Upper lobe of right lung (tissue), 1 donor: ENCODE data around the gene MUSTN1. TPM values are rescaled to one million over a fixed set of nuclear protein-coding genes. Genes with fewer than 3 reads are reported as not detected.

Experiments
- ATAC-seq: fragments of 200-7000 bp; cut with Tn5 transposase; one replicate; pipeline ENCODE4 v1.9.1; 2020; ENCODE audit warnings: mild to moderate bottlenecking, moderate library complexity
- DNase-seq: peaks from one replicate; pipeline ENCODE4 v3.0.0-alpha.2; 2020
- H3K27ac ChIP-seq: fragments of 200-600 bp; one replicate; pipeline ENCODE4 v1.8.0; 2022
- H3K27me3 ChIP-seq: fragments of 200-600 bp; one replicate; pipeline ENCODE4 v1.8.0; 2022; ENCODE audit warnings: mild to moderate bottlenecking
- H3K36me3 ChIP-seq: fragments of 200-600 bp; one replicate; pipeline ENCODE4 v1.8.0; 2022
- H3K4me1 ChIP-seq: fragments of 200-600 bp; one replicate; pipeline ENCODE4 v1.8.0; 2022
- H3K4me3 ChIP-seq: fragments of 200-600 bp; one replicate; pipeline ENCODE4 v1.8.0; 2022; ENCODE audit warnings: mild to moderate bottlenecking
- H3K9me3 ChIP-seq: fragments of 200-600 bp; one replicate; pipeline ENCODE4 v1.8.0; 2022
- CTCF ChIP-seq: fragments of 200-600 bp; IDR thresholded peaks from one replicate; pipeline ENCODE4 v1.8.0; 2022; ENCODE audit warnings: antibody characterized with exemption
- intact Hi-C: fragments of 100-400 bp; cut with DNase I; formaldehyde crosslinking; loops from one replicate; pipeline ENCODE4 v1.11.0; 2022
- total RNA-seq: library from RNA; stranded (reverse); fragmentation: NEBNext Ultra II Directional; extraction: Animal tissue kit (Norgen Biotek cat#: 25700); gene quantifications from one replicate; pipeline ENCODE4 v1.2.1, GENCODE V29; 2021
- donor health status: DM: no; HTN: yes; CAD: no; lungs with severe emphysema.

MUSTN1 gene
- total RNA-seq, 1 donor from 2014 or later, result 5.4 TPM

- no peaks in the 10 kb centered on the region for H3K36me3 ChIP-seq
- intact Hi-C loops, result no loop called here
- ATAC-seq (no peak), DNase-seq (no peak)
- H3K4me3 ChIP-seq, result no peak overlapping the region
- TF ChIP-seq CTCF, result no peak
- H3K4me1 ChIP-seq, result no peaks in the 10 kb centered on the region
- H3K27me3 ChIP-seq, result no peaks in the 10 kb centered on the region
- H3K9me3 ChIP-seq, result no peaks in the 10 kb centered on the region
- no peak overlapping the region for H3K27ac ChIP-seq
Measured at GRCh38 chr3:52810923-52811322, 23.9 kb downstream of the MUSTN1 start.

GRCh38 chr3:52809662-52810377 is 25.0 kb downstream of the MUSTN1 start:
- intact Hi-C loops, result no loop called here
- Histone ChIP-seq H3K36me3 (no peaks in the 10 kb centered on the region), H3K27me3 (no peaks in the 10 kb centered on the region), H3K4me1 (no peaks in the 10 kb centered on the region), H3K4me3 (no peak overlapping the region), H3K9me3 (no peaks in the 10 kb centered on the region), H3K27ac (no peak overlapping the region)
- TF ChIP-seq CTCF, result no peak
- ATAC-seq (no peak), DNase-seq (no peak)

- no peak overlapping the region for H3K27ac ChIP-seq
- no peak overlapping the region for H3K4me3 ChIP-seq
- no peaks in the 10 kb centered on the region for H3K4me1 ChIP-seq
- no peak for TF ChIP-seq CTCF
- intact Hi-C loops, result no loop called here
- no peaks in the 10 kb centered on the region for H3K9me3 ChIP-seq
- no peaks in the 10 kb centered on the region for H3K36me3 ChIP-seq
- DNase-seq (no peak), ATAC-seq (no peak)
- H3K27me3 ChIP-seq, result no peaks in the 10 kb centered on the region
Measured at GRCh38 chr3:52809149-52809548, 25.7 kb downstream of the MUSTN1 start.

- H3K9me3 ChIP-seq, result no peaks in the 10 kb centered on the region
- H3K36me3 ChIP-seq, result no peaks in the 10 kb centered on the region
- intact Hi-C loops, result no loop called here
- no peak for TF ChIP-seq CTCF
- no peaks in the 10 kb centered on the region for H3K4me1 ChIP-seq
- no peak overlapping the region for H3K4me3 ChIP-seq
- ATAC-seq, result no peak
- no peak overlapping the region for H3K27ac ChIP-seq
- H3K27me3 ChIP-seq, result no peaks in the 10 kb centered on the region
- no peak for DNase-seq
Measured at GRCh38 chr3:52805270-52806039, 29.4 kb downstream of the MUSTN1 start.

- ATAC-seq (no peak), DNase-seq (no peak)
- H3K4me3 ChIP-seq, result no peak overlapping the region
- H3K9me3 ChIP-seq, result no peaks in the 10 kb centered on the region
- no peaks in the 10 kb centered on the region for H3K4me1 ChIP-seq
- TF ChIP-seq CTCF, result no peak
- no peaks in the 10 kb centered on the region for H3K36me3 ChIP-seq
- intact Hi-C loops, result no loop called here
- no peak overlapping the region for H3K27ac ChIP-seq
- no peaks in the 10 kb centered on the region for H3K27me3 ChIP-seq
Measured at GRCh38 chr3:52801839-52802238, 33.0 kb downstream of the MUSTN1 start.
